Peyer's patch (tissue), 4 donors: ENCODE data around the gene RDH13.

Experiments
- CTCF ChIP-seq, 6 experiments: fragments of 450-650 bp in 4 of 6; fragments of 200-600 bp in 2 of 6; sonication (generic) in 1 of 6; IDR thresholded peaks; one replicate each; pipeline ENCODE4 v1.5.1; 2017 to 2019; ENCODE audit warnings: antibody characterized with exemption in 6 of 6, mild to moderate bottlenecking in 3 of 6, moderate library complexity in 1 of 6
- POLR2A ChIP-seq, 2 donors: fragments of 450-650 bp; IDR thresholded peaks; one replicate each; pipeline ENCODE4 v1.5.1; 2017; ENCODE audit warnings: antibody characterized with exemption in 2 of 2, mild to moderate bottlenecking in 2 of 2, moderate library complexity in 2 of 2

GRCh38 chr19:55041627-55042343, 21.2 kb downstream of the RDH13 start:
- TF ChIP-seq CTCF (IDR thresholded peaks at IDR 0.05) (no peak), POLR2A (IDR thresholded peaks at IDR 0.05) (no peak)
